Stomach (tissue), 4 donors: Measurements from ENCODE around the gene BTG4.

Experiments
- CTCF ChIP-seq, 7 experiments: fragments of 450-650 bp in 4 of 7; fragments of 200-600 bp in 3 of 7; sonication (generic) in 3 of 7; IDR thresholded peaks; one replicate each; pipeline ENCODE4 v1.5.1; 2016 to 2019; ENCODE audit warnings: antibody characterized with exemption in 7 of 7, control low read depth in 2 of 7, mild to moderate bottlenecking in 1 of 7
- EP300 ChIP-seq: sonication (generic); formaldehyde crosslinking; IDR thresholded peaks from one replicate; pipeline ENCODE4 v1.6.1; 2017; ENCODE audit warnings: antibody characterized with exemption
- POLR2AphosphoS5 ChIP-seq, 3 donors: sonication (generic); formaldehyde crosslinking; IDR thresholded peaks; one replicate each; pipeline ENCODE4 v1.6.1; 2016; ENCODE audit warnings: antibody characterized with exemption in 3 of 3

- TF ChIP-seq CTCF (IDR thresholded peaks at IDR 0.05), result no peak
- no peak for TF ChIP-seq POLR2AphosphoS5 (IDR thresholded peaks at IDR 0.05)
- TF ChIP-seq EP300, result no peak
Measured at GRCh38 chr11:111554532-111554931, 42.3 kb upstream of the BTG4 start.
